ENCODE data around the gene TIGAR.

TIGAR gene

GRCh38 chr12:4395818-4396217 is 74.8 kb downstream of the TIGAR start:
- Histone ChIP-seq H3K79me2 (ENCODE audit: insufficient read depth, low read length) (no peaks in the 10 kb centered on the region), H3K27ac (ENCODE audit: low read length) (no peak overlapping the region), H3K36me3 (ENCODE audit: insufficient read depth, low read length) (no peaks in the 10 kb centered on the region), H3K9ac (ENCODE audit: low read depth, low read length) (no peak overlapping the region), H4K20me1 (ENCODE audit: insufficient read depth, low read length) (no peaks in the 10 kb centered on the region), H3K27me3 (ENCODE audit: insufficient read depth, low read length, poor library complexity) (peaks cover 8% of the 10 kb centered on the region), H2AFZ (ENCODE audit: low read depth, low read length) (no peak overlapping the region), H3K9me3 (ENCODE audit: insufficient read depth, low read length, severe bottlenecking) (no peaks in the 10 kb centered on the region), H3K4me1 (ENCODE audit: insufficient read depth, low read length) (no peaks in the 10 kb centered on the region), H3K4me3 (ENCODE audit: low read depth in 1 of 2, low read length in 2 of 2) (no peak overlapping the region), H3K4me2 (ENCODE audit: insufficient read depth, low read length) (no peak overlapping the region)
- ATAC-seq (ENCODE audit: insufficient read depth, low read depth) (no peak), DNase-seq (no peak)
- TF ChIP-seq EZH2 (IDR thresholded peaks at IDR 0.05; ENCODE audit: borderline replicate concordance, low read depth, low read length, severe bottlenecking) (no peak), CTCF (IDR thresholded peaks at IDR 0.05; ENCODE audit: borderline replicate concordance, extremely low read depth, low read length, poor library complexity, severe bottlenecking) (no peak)

GRCh38 chr12:4401117-4401516 is 80.1 kb downstream of the TIGAR start:
- Histone ChIP-seq H3K4me2 (ENCODE audit: insufficient read depth, low read length) (no peak overlapping the region), H3K27ac (ENCODE audit: low read length) (no peak overlapping the region), H3K4me3 (ENCODE audit: low read depth in 1 of 2, low read length in 2 of 2) (no peak overlapping the region), H3K36me3 (ENCODE audit: insufficient read depth, low read length) (no peaks in the 10 kb centered on the region), H4K20me1 (ENCODE audit: insufficient read depth, low read length) (no peaks in the 10 kb centered on the region), H3K9me3 (ENCODE audit: insufficient read depth, low read length, severe bottlenecking) (no peaks in the 10 kb centered on the region), H3K27me3 (ENCODE audit: insufficient read depth, low read length, poor library complexity) (peaks cover 13% of the 10 kb centered on the region), H3K9ac (ENCODE audit: low read depth, low read length) (no peak overlapping the region), H3K79me2 (ENCODE audit: insufficient read depth, low read length) (no peaks in the 10 kb centered on the region), H3K4me1 (ENCODE audit: insufficient read depth, low read length) (no peaks in the 10 kb centered on the region), H2AFZ (ENCODE audit: low read depth, low read length) (no peak overlapping the region)
- ATAC-seq (ENCODE audit: insufficient read depth, low read depth) (no peak), DNase-seq (no peak)
- TF ChIP-seq EZH2 (IDR thresholded peaks at IDR 0.05; ENCODE audit: borderline replicate concordance, low read depth, low read length, severe bottlenecking) (no peak), CTCF (IDR thresholded peaks at IDR 0.05; ENCODE audit: borderline replicate concordance, extremely low read depth, low read length, poor library complexity, severe bottlenecking) (no peak)

- TF ChIP-seq EZH2 (IDR thresholded peaks at IDR 0.05; ENCODE audit: borderline replicate concordance, low read depth, low read length, severe bottlenecking) (no peak), CTCF (IDR thresholded peaks at IDR 0.05; ENCODE audit: borderline replicate concordance, extremely low read depth, low read length, poor library complexity, severe bottlenecking) (no peak)
- Histone ChIP-seq H3K4me3 (ENCODE audit: low read depth in 1 of 2, low read length in 2 of 2) (no peak overlapping the region), H3K79me2 (ENCODE audit: insufficient read depth, low read length) (no peaks in the 10 kb centered on the region), H3K4me1 (ENCODE audit: insufficient read depth, low read length) (no peaks in the 10 kb centered on the region), H3K27me3 (ENCODE audit: insufficient read depth, low read length, poor library complexity) (peaks cover 9% of the 10 kb centered on the region), H3K9me3 (ENCODE audit: insufficient read depth, low read length, severe bottlenecking) (no peaks in the 10 kb centered on the region), H3K36me3 (ENCODE audit: insufficient read depth, low read length) (no peaks in the 10 kb centered on the region), H3K4me2 (ENCODE audit: insufficient read depth, low read length) (no peak overlapping the region), H4K20me1 (ENCODE audit: insufficient read depth, low read length) (no peaks in the 10 kb centered on the region), H3K27ac (ENCODE audit: low read length) (no peak overlapping the region), H2AFZ (ENCODE audit: low read depth, low read length) (no peak overlapping the region), H3K9ac (ENCODE audit: low read depth, low read length) (no peak overlapping the region)
- DNase-seq, result no peak
- no peak for ATAC-seq (ENCODE audit: insufficient read depth, low read depth)
These were observed 82.0 kb downstream of the TIGAR start for GRCh38 chr12:4402996-4403395.
